M059J (cell line): Measurements from ENCODE around the gene CAMK1D. TPM values are rescaled to one million over a fixed set of nuclear protein-coding genes. Genes with fewer than 3 reads are reported as not detected.
"Not testable (repeated sequence)": the region's sequence is repeated elsewhere in the genome, so short reads cannot be mapped to it uniquely, and the experiment has no call there.

Experiments
- DNase-seq: peaks from one replicate; pipeline ENCODE4 v3.0.0-alpha.2; 2012; ENCODE audit warnings: low read depth
- total RNA-seq: library from RNA; depleted of rRNA; stranded (reverse); fragments of >200 nt; shearing (Covaris generic); gene quantifications from 2 replicates; pipeline ENCODE4 v1.2.3, GENCODE V29; 2014

The CAMK1D gene
- total RNA-seq, 1 experiment from 2014 or later = 0.57 TPM

DNA sequence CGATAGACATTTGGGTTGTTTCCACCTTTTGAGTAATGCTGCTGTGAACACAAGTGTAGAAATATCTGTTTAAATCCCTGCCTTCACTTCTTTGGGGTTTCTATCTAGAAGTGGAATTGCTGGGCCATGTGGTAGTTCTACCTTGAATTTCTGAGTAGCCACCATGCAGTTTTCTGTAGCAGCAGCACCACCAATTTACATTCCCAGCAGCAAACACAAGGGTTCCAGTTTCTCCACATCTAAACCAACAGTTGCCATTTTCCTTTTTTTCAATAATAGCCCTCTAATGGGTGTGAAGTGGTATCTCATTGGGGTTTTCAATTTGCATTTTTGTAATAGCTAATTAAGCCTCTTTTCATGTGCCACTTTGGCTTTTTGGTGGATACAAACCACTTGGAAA is 442.4 kb downstream of the CAMK1D start:
- no peak for DNase-seq

DNA sequence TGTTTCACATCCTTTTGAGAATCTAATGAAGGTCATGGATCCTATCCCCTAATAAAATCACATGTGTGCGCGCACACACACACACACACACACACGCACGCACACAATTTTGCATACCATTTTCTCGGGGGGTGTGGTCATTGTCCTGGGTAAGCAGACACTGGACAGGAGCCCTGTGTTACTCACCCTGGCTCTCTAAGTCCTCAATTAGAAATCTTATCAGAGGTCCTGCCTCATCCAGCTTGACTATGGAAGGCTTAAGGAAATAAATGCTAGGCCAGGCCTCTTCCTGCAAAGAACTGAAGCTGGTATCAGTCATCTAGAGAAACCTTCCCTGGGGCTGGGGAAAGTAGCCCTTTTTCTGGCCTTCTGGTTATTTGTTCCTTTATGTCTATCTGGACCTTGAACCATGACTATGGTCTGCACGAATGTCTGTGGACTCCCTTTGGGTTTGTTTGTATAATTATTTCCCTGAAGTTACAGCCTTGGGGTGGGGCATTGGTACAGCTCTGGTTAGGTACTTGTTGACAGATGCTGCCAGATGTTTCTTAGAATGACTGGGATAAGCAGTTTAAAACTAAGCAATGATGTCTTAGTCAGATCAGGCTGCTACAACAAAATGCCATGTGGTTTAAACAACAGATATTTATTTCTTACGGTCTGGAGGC is 443.7 kb downstream of the CAMK1D start:
- DNase-seq = no peak

DNA sequence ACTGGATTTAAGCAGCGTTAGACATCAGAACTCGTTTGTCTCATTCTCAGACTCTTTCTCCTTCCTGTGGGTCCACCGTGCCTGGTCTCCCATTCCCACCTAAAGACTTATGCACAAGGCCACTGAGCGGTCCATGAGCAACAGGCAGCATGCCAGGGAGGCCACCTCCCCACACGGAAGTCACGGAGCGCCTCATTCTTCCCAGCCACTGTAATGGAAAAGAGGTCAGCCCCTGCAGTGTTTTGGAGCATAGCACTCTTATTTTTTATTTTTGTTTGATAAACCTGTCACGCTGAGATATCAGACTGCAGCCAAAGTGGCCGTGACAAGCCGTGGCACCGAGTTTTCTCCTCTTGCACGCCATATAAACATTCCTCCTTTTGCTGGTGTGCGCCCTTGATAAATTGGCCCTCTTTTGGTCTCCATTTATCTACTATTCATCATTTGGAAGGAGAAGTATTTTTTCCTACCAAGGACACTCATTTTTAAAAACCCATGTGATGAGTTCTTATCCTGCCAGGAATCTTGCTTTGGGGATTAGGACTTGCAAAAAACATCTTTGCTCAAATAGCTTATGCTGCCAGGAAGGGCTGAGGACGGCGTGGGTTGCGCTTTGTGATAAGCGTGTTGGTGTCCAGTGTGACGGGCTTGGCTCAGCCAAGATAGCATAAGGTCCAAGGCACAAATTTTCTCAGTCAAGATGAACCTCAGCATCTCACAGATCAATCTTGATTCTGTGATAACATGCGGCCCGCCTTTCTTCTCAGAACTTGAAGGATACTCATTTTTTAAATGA is 446.2 kb downstream of the CAMK1D start:
- DNase-seq = no peak

DNA sequence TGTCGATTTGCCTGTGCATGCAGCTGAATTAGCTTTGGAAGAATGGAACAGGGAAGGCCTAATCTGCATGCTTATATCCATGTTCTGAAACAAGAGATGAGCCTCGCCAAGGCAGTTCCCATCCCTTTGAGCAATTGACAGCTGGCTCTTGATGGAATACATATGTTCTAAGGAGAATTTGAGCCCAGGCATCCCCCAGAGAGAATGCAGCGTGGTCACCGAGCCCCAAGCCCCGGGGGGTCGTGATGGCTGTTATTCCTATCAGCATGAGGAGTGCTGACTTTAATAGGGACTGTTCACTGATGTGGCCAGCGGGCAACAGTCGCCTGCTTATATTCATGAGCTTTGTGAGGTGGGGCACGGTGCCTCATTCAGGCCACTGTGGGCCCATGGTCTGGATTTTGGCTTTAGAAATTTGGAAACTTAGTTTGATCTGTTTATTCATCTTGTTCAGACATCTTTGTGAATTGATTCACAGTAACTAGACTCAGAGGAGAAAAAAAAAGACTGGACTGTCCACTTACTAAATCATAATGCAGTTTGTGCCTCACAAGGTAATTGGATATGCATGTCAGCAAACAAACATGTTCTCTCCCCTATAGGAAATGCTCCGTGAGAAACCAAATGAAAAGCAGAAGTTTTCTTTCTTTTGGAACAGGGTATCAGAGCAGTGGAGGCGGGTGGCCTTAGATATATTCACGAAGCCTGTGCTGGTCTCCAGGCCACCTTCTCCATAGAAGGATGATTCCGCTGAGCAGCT is 447.2 kb downstream of the CAMK1D start:
- no peak for DNase-seq

DNA sequence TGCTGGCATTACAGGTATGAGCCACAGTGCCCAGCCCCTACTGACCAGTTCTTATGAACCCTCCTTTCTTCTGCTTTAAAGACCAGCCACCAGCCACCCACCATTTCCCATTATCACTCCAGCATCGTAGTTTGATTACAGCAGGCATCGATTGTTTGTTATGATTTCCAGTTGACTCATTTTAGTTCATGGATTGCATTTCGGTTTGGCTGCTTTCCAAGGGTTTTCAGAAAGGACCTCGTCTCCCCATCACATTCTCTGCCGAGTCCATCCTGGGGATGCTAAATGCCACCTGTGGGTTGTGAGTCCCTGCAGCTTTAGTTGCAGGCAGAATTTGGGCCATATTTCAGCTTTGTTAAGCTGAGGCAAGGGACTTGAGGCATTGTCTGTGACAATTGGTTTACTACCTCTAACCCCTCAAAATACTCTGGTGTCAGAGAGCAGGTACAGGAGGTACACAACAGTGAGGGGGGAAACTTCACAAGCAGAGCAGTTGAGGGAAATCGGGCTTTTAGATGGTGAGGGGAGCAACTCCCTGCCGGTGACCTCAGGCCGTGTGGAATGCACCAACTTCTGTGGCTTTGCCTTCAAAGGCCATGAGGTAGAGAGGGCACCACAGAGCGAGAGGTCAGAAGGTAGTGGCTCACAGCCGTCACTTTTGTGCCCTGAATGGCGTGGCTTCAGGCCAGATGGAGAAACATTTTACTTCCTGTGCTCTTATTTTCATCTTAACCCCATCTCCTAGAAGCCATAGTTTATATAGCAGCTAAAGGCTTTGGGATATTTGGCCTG is 448.3 kb downstream of the CAMK1D start:
- DNase-seq = peak; percentile 11

DNA sequence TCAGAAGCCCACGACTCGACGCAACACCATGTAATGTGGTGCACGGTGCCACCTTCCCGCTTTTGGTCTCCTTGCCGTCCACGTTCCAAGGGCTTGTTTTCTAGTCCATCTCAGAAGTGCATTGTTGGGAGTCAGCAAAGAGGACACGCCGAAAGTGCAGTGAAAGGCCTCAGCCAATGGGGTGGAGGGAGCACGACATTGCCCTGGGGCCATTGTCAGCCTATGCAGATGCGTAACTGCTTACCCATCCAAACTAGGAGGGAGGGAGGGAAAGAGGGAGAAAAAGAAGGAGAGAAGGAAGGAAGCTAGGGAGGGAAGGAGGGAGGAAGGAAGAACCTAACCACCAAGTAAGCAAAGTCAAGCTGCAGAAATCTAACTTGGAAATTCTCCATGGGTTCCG is 449.8 kb downstream of the CAMK1D start:
- DNase-seq = no peak

DNA sequence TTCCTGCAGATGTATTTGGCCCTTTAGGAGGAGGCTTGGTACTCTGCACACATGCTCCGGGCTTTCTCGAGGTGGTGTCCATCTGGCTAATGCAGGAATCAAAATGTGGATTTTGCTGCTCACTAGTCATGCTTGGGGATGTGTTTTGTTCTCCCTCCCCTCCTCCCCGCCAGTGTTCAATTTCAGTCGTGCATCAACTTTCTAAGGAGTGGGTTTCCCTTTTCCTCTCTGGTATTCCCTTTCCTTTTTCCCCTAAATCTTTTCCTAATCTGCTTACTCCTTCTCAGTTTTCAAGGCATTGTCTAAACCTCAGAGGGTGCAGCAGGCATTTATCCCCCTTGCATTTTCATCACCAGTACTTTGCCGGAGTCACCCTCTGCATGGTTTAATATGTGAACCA is 450.4 kb downstream of the CAMK1D start:
- DNase-seq = no peak

DNA sequence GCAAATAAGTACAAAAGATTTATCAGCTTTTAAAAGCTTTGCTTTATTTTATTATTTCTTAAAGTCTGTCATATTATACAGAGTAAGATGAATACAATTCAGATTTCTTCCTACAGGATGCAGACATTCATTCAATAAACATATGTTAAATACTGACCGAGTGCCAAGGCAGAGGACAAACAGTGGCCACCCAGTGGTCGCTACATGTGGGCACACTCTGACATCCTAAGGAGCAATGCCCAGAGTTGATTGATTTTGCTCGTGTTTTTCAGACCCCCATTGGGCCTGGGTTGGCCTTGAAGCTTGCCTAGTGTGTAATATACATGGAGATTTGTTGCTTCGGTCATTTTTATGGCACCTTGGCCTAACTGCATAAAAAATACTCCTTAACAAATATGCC is 451.0 kb downstream of the CAMK1D start:
- no peak for DNase-seq

DNA sequence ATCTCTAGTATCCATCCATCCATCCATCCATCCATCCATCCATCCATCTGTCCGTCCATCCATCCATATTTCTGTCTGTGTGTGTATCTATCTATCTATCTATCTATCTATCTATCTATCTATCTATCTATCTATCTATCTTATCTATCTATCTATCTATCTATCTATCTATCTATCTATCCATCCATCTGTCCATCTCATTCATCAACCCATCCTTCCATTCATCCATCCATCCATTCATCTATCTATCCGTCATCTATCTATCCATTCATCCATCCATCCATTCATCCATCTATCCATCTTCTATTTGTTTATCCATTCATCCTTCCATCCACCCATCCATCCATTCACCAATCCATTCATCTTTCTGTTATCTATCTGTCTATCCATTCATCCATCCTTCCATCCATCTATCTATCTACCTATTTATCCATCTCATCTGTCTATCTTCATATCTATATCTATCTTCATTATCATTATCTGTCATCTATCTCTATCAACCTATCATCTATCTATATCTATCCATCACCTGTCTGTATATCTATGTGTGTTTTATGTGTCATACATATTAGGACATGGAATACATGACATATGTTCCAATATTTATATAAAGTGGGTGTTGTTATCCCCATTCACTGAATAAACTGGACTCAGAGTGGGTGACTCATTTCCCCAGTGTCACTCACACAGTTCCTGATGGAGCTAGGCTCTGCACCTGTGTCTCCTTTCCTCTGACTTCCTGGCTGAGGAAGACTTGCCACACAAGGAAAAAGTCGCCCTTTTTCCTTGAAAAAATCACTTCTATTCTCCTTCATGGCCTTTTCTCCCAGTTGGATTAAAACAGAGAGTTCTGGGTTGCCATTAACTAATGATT is 452.1 kb downstream of the CAMK1D start:
- DNase-seq = no peak

DNA sequence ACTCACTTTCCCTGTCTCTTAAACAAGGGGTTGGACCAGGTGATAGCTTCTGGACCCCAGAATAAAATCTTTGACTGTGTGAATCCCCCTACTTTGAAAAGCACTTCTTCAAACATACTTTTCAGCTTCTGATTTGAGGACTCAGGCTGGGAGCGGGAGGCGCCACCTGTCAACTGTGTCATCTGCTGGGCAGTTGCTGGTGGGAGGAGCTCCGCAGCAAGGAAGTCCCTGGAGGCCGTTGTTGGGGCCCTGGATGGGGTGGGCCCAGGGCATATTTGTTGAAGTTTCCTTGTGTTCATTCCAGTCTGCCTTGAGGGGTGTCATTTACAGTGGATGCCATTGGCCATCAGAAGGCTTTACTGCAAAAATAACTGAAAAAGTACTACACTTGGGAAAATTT is 454.4 kb downstream of the CAMK1D start:
- DNase-seq = no peak

DNA sequence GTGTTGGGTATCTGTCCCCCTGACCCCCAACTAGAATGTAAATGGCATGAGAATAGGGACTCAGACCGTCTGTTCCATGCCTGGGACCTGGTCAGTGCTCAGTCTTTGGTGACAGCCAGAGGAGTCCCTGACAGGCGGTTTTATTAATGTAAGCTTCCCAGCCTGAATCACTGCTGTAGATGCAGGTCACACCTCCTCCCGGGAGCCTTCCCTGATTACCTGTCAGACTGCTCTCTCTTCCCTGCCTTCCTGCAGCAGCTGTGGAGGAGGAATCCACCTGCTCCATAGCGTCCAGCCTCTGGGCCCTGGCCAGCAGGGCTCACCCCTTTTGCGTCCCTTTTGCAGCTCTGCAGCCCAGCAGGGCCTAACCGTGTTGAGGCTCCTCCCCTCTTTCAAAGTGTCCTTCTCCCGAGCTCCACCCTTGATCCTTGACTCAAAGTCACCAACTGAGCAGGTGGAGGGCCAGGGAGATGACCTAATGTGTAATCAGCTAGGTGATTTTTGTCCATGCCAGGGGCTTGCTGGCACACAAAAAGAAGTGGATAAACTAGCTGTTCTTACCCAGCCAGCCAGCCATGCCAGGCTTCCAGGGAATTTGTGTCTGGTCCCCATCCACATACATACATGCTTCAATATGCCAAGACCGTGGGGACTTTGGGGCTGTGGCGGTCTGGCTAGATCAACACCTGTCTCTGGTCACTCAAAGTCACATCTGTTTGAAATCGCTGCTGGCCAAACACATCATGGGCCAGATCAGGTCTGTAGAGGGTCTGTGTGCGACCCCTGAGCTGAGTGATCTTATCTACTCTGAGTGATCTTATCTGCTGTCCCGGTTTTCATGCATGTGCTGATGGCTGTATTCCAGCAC is 457.1 kb downstream of the CAMK1D start:
- DNase-seq = no peak

DNA sequence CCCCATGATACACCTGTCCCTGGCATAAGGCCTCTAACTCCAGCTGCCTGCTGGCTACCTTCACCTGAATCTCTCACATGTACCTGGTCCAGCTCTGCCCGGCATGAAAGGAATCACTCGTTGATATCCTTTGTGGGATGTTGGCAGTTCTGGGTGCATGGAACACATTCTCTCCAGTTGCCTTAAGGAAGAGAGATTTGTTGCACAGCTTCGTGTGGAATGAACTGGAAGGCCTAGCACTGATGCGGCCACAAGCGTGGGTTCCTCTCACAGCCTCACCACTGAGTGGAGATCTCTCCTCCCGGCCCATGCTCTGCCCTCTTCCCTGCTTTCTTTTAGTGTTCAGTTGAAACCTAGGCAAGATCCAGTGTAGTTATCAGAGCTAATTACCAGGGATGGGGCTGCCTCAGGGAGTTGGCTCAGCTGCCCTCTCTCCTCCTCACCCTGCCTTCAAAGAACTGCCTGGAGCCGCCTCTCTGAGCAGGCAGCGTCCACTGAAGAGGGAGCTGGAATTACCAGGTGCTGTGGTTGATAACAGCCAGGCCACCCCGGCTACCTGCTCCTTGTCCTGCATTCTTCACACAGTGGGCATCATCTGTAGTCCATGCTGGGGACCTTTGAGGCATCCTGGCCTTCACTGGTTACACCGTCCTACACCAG is 457.9 kb downstream of the CAMK1D start:
- DNase-seq = no peak

DNA sequence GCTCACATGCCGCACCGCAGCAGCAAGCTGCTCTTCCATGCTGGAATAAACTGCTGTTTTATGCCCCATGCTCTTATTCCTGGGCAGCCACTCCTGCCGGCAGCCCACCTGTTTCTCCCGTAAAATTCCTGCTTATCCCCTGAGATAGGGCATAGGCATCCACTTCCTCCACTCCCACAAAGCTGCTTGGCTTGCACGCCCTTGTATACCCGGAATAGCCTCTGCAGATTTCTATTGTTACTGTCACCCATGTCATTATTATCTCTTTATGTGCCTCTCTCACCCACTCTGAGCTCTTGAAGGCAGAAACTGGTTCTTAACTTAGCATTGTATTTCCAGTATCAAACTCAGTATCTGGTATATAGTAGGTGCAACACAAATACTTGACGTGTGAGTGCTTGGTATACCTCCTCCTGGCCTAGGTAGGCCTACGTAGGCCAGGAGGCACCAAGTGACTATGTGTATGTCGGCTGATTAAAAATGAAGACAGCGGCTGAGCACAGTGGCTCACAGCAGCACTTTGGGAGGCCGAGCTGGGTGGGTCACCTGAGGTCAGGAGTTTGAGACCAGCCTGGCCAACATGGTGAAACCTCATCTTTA is 458.8 kb downstream of the CAMK1D start:
- DNase-seq = no peak

DNA sequence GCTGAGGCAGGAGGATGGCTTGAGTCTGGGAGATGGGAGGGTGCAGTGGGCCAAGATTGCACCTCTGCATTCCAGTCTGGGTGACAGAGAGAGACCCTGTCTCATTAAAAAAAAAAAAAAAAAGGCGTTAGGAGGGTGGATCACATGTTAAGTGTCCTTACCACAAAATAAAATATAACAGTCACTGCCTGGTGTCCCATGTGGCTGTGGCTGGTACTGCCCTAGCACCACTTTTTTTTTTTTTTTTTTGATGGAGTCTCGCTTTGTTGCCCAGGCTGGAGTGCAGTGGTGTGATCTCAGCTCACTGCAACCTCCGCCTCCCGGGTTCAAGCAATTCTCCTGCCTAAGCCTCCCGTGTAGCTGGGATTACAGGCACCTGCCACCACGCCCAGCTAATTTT is 460.7 kb downstream of the CAMK1D start:
- not testable (repeated sequence) for DNase-seq

DNA sequence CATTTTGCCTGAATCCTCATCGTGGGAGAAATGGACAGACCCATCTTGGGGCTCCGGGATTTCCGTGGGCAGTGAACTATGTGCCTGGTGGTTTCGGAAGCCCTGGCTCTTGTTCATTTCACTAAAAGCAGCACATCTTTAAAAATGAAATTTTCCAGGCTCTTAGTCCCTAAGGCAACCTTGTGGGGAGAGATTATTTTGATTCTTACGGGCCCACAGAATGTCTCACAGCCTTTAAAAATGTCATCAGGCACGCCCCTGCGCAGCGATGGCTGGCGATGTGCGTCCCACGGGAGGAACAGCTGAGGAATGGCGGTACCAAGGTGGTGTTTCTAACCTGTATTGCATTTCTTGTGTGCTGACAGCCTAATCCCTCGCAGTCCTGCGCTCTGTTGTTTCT is 462.5 kb downstream of the CAMK1D start:
- no peak for DNase-seq

DNA sequence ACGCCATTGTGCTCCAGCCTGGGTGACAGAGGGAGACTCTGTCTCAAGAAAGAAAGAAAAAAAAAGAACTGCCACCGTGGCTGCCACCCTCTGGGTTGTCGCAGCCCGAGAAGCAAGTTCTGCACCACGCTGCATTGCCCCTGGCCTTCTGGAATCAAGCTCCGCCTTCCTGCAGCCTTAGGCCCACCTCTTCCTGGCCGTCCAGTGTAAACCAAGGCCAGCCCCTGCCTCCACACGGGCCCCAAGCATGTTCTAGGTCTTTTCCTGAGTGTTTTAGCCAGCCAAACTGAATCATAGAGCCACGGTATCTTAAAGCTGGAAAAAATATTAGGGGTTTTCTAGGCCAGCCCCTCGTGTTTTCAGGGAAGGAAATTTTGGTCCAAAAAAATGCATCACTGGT is 463.2 kb downstream of the CAMK1D start:
- DNase-seq = no peak

DNA sequence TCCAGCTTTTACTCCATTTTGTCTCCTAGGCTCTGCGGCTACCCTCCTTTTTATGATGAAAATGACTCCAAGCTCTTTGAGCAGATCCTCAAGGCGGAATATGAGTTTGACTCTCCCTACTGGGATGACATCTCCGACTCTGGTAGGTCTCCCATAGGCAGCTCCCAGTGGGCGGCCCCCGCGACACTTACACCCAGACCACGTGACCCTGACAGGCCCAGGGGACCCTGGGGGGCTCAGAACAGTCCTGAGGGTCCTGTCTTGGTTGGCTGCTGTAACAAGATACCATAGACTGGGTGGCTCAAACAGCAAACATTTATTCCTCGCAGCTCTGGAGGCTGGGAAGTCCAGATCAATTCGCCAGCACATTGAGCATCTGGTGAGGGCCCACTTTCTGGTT is 464.8 kb downstream of the CAMK1D start:
- DNase-seq = no peak

DNA sequence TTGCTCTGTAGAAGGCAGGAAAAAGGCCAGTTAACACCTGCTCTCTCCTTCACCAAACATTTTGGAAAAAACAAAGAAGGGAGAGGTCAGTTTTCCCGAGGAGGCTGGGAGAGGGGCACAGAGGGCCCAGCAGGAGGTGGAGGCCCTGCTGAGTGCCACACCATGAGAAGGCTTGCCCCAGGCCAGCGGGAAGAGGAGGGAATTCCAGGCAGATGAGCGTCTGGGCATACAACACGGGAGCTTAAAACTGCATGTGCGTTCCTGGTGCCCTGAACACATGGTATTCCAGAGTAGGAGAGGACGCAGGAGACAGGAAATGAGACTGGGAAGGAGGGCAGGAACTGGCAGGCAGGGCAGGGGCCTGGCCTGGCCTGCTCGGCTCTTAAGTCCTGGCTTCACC is 469.7 kb downstream of the CAMK1D start:
- peak; percentile 1 for DNase-seq

DNA sequence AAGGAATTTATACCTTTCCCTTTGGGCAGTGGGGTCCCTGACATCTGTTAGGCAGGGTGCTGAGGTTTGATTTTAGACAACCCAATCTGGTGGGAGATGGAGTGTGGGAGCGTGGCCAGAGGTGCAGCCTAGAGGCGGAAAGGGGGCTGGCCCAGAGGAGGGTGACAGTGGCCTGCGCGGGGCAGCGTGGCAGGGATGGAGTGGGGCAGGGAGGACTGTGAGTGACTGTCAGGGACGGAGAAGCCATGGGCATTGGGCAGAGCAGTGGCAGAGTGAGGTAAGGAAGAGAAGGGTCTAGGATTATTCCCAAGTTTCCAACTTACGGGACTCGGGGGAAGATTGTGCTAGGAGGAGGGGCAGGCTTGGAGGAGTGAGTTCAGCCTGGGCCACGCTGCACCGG is 470.3 kb downstream of the CAMK1D start:
- DNase-seq = no peak
